ENCODE results near the gene TPPP2.

DNA sequence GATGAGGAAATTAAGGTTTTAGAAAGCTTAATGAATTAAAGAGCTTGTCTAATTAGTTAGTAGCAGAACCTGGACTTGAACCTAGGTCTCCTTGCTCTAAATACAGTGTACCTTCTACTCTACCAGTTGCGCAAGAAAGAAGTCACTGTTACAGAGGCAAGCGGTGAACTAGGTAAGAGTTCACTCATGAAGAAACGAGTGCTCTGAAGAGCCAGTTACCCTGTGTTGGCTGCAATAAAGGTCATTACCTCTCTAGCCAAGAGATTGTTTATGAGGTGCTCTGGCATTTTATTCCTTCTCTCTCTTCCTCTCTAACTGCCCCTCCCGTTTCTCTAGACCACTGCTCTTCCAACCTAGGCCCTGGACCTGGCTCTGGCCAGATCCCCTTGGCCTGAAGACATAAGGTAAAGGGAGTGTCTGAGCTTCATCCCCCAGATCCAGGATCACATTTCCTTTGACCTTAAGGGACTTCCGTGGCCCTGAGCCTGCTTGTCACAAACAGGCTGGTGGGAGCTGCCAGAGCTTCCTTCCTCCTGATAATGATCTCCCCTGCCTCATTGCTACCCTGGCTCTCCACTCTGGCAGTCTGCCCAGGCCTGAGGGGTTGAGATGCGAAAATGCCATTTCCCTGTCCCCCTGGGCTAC is 14.1 kb downstream of the TPPP2 start:
- TF ChIP-seq POLR2A (IDR thresholded peaks at IDR 0.05) = no peak
- TF ChIP-seq, protein P1, sequence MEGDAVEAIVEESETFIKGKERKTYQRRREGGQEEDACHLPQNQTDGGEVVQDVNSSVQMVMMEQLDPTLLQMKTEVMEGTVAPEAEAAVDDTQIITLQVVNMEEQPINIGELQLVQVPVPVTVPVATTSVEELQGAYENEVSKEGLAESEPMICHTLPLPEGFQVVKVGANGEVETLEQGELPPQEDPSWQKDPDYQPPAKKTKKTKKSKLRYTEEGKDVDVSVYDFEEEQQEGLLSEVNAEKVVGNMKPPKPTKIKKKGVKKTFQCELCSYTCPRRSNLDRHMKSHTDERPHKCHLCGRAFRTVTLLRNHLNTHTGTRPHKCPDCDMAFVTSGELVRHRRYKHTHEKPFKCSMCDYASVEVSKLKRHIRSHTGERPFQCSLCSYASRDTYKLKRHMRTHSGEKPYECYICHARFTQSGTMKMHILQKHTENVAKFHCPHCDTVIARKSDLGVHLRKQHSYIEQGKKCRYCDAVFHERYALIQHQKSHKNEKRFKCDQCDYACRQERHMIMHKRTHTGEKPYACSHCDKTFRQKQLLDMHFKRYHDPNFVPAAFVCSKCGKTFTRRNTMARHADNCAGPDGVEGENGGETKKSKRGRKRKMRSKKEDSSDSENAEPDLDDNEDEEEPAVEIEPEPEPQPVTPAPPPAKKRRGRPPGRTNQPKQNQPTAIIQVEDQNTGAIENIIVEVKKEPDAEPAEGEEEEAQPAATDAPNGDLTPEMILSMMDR (IDR thresholded peaks at IDR 0.05) = no peak
